ENCODE data around the gene PHF21A.
"Not testable (repeated sequence)": the region's sequence is repeated elsewhere in the genome, so short reads cannot be mapped to it uniquely, and the experiment has no call there.

The PHF21A gene

DNA sequence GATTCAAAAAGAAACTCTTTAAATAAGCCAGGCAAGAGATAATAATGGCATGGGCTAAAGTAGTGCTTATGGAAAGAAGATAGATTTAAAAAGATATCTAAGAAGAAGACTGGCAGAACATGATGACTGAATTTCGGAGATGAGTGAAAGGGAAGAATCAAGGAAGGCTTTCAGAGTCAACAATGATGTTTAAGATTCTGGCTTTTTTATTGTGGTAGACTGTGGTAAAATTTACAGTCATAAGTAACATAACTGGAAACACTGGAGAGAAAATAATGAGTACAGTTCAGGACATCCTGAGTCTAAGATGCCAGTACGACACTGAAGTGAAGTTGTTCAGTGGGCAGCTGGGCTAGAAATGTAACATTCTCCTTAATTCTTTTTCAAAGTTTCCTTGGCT lies 85.2 kb downstream of the PHF21A start:
- no peak for DNase-seq (ENCODE audit: low spot score)

DNA sequence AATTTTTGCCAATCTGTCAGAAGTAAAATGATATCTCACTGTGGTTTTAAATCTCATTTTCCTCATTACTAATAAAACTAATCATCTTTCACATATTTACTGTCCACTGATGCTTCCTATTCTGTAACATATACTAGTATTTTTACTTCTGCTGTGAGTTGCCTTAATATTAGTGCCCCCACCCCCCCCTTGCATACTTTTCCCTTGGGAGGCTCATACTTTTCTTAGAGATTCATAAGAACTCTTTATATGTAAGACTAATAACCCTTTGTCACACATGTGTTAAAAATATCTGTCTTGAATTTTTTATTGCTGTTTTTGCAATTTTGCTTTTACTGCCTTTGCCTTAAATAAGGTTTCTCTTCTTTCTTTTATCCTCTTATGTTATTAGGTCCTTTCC lies 87.2 kb downstream of the PHF21A start:
- DNase-seq (ENCODE audit: low spot score): no peak

DNA sequence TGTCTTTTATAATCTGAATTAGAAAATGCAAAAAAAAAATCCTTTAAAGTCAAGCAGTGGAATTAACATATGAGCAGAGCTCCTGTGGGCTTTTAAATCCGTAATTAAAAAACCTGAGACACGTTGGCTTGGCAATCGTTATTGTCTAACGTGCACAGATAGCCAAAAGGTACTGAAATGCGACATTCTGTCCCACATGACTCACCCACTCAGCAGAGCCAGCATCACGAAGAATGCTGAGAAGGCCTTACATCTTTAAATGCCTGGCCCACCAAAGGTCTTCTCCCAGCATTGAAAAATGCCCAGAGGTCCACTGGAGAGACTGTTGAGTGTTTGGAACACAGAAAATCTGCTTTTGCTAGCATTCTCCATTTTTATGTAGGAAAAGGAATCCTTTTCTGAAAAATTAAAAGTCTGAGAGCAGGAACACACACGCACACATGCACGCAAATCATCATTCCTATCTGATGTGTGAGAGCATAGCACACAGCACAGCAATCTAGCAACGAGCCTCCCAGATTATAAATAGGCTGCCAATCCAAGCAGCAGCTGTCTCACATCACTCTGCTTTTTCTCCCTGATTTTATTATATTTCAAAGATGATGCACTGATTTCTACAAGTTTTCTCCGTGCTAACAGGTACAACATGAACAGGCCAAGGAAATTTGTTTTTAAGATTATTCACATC lies 94.5 kb downstream of the PHF21A start:
- DNase-seq (ENCODE audit: low spot score): no peak

DNA sequence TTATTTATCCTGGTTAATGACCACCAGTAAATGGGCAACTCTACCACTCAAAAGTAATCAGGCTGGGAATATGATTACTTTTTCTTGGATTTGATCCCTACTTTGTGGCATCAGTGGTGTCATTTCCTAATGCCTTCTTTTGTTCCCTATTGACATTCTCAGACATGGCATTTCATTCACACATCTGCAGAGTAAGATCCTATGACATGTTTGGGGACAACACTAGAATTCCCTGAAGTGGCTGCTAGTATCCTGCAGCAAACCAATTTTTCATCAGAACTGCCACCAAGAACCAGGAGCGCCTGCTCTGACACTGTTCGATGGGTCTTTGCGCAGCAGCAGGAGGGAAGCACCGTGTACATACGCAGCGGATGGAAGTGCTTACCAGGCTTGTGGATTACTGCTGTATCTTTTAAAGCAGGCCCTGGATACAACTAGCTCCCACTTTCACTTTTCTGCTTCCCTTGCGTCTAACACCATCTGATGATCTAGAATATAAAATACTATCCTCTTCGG lies 101.1 kb downstream of the PHF21A start:
- no peak for DNase-seq (ENCODE audit: low spot score)

DNA sequence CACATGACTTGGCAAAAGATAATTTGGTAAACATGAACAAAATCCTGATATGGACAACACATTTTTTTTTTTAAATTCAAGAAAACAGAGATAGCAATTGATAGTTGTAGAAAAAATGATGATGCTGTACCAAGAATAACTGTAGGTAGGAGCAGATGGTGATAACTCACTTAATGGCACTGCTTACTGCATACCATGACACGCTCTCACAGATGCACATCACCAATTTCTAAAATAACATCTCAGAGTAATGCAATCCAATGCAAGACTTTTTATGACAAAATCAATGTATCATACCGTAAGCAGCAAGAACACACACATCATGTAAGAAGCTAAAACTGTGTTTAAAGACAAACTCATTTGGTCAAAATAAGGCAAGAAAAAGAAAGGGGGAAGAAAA lies 102.6 kb downstream of the PHF21A start:
- no peak for DNase-seq (ENCODE audit: low spot score)

DNA sequence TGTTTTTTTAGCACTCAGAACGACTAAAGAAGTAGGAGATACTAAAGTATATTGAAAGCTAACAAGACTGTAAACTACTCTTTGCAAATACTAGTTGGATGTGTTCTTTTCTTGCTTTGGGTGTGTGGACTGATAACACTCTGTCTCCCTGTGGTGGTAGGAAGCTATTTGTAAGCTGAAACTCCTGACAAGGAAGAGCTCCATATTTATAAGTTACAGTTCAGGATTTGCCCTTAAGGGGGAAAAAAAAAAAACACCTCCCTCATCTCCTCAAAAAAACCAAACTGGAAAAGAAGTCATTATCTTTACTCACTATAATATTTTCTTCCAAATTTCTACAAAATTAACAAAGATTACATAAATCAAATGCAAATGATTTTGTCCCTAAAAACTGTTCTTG lies 103.9 kb downstream of the PHF21A start:
- DNase-seq (ENCODE audit: low spot score): no peak

DNA sequence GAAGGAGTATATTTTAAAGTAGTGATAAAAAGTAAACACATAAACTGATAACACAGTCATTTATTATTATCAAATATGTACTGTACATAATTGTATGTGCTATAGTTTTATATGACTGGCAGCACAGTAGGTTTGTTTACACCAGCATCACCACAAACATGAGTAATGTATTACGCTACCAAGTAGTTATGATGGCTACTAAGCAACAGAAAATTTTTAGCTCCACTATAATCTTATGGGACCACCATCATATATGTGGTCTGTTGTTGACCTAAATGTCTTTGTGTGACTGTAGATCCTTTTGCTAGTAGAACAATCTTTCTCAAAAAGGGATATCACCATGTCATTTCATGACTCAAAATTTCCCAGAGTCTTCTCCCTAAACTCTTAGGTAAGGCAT lies 105.3 kb downstream of the PHF21A start:
- no peak for DNase-seq (ENCODE audit: low spot score)

DNA sequence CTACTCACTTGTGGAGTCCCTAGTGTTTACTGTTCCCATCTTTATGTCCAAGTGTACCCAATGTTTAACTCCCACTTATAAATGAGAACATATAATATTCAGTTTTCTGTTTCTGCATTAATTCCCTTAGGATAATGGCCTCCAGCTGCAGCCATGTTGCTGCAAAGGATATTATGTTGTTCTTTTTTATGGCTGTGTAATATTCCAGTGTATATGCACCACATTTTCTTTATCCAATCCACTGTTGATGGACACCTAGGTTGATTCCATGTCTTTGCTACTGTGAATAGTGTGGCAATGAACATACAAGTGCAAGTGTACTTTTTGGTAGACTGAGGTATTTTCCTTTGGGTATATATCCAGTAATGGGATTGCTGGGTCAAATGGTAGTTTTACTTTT lies 107.1 kb downstream of the PHF21A start:
- DNase-seq (ENCODE audit: low spot score): not testable (repeated sequence)

DNA sequence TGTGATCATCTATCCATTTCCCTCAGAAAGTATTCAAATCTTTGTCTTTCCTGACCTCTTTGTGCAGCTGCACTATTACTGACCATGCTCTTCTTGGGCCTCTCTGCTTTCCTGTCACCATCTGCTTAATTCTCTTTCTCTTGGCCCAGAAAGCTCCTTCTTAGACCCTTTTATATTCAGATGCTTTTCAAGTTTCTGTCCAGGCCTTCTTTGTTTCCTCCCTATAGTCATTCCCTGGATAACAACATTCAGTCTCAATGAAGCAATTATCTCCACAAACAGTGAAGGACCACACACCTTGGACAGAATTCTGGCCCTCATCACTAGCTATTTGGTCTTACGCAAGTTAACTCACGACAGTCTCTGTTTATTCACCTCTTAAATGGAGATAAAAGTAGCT lies 109.1 kb downstream of the PHF21A start:
- DNase-seq (ENCODE audit: low spot score): no peak

DNA sequence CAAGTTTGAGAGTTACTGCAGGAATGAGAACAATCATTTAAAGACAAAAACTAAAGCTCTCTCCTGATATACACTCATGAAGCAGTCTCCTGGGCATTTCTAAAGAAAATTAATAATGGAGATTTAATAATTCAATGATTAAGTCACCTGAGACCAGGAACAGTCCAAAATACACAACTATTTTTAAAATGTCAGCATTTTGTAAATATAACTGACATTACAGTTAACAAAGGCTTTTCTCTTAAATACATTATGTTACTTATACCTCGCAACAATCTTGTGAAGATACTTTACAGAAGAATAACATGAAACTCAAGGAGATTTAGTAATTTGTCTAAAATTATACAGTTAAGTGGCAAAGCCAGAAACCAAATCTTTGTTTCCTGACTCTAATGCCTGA lies 111.2 kb downstream of the PHF21A start:
- DNase-seq (ENCODE audit: low spot score): no peak

DNA sequence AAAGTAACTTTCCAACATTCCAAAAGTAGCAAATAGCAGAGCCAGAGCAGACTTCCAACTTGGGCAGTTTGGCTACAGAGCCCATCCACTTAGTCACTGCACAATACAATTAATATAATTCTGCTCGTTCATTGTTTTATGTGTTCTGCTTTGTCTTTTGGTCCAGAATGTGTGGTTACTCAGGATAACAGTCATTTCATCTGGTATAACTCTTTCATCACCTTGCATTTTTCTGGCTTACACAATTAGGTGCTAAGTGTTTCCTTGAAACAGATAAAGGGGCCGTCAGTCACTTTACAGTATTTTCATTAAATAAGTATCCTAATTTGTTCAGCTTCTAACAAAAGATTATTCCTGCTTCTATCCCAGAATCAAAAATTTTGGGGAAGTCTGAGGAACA lies 111.6 kb downstream of the PHF21A start:
- no peak for DNase-seq (ENCODE audit: low spot score)

DNA sequence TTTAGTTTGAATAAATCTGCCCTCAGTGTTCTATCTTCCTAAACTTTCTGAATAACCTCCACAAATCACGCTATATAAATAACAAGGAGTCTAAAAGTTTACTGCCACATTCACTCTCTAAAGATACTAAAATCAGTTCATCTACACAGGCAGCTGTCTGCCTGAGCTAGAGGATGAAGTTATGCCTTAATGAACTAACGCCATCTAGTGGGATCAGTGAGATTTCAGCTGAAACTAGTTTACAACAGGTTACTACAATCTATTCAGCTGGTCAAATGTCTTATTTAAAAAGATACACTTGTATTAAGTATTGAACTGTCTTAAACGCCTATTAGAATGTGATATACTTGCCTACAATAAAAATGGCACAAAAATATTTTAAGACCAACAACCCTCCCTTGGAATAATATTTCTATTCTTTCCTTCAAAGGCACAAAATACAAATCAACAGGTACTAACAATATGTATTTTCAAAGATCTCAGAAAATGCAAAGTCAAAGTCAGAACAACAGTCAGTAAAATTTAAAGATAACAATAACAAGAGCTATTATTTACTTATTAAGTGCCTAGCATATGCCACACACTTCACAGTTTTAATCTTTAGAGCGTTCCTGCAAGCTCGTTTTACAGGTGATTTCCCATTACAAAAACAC lies 114.7 kb downstream of the PHF21A start:
- DNase-seq (ENCODE audit: low spot score): peak; percentile 89

DNA sequence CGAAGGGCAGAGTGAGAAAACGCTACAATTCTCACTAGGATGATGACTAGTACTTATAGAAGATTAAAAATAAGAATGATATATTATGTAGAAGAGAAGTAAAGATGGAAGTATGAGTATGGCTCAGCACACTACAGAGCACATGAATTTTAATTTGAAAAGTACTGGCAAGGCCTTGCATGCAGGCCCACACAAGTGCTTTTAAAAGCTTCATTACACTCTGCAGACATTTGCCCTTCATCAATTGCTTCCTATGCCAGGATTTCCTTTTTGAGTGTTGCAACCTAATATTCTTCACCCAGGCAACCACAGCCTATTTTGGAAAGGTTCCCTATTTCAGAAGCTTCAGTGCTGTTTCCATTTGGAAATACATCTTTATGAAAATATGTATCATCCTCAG lies 117.7 kb downstream of the PHF21A start:
- no peak for DNase-seq (ENCODE audit: low spot score)

DNA sequence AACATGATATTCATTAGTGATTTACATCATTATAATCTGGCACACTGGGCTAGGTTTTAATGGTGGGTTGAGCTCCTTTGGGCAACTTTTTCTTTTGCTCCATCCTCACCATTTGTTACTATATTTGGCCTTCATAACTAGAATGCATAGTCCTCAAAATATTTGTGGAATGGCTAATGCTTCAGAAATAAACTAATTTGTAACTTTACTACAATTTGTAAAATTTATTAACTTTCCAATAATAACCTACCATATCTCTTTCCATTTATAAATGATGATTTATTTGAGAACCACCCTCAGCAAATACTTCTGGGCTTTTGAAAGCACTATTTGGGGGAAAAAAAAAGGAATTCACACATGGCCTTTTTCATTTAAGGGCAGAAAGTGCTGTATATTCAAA lies 119.1 kb downstream of the PHF21A start:
- no peak for DNase-seq (ENCODE audit: low spot score)

DNA sequence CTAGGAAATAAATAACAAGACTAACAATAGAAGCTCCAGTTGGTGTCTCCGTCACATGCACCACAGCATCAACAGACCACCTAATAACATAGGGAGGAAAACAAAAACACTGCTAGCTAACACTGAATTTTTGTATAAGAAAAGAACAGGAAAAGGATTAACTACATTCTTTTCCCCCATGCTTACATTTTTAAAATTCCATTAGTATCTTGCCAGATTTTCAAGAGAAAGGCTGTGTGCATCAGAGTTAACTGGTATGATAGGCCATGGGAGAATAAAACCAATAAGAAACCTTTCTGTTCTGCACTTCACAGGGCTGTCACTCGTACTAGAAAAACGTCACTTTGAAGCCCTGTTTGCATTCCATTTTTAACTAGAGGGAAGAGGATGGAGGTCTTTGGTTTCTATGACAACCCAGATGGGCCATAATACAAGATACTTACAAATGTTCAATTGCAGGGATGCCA lies 119.8 kb downstream of the PHF21A start:
- no peak for DNase-seq (ENCODE audit: low spot score)

DNA sequence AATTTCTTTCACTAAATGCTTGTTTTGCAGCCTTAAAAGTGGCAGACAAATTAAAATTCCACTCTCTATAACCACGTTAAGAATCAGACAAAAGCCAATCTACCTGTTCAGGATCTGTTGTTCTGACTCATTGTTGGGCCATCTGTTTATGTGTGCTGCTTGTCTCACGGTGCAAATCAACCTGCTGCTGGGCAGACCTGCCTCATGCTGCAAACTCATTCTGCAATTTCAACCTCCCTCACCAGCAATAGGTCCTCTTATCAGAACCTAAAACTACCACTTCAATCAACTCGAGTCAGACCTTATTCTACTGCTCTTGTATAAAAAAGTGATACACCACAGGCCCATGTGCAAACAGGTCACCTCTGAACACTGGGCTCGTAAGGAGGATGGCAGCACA lies 123.7 kb downstream of the PHF21A start:
- DNase-seq (ENCODE audit: low spot score): peak; percentile 67

DNA sequence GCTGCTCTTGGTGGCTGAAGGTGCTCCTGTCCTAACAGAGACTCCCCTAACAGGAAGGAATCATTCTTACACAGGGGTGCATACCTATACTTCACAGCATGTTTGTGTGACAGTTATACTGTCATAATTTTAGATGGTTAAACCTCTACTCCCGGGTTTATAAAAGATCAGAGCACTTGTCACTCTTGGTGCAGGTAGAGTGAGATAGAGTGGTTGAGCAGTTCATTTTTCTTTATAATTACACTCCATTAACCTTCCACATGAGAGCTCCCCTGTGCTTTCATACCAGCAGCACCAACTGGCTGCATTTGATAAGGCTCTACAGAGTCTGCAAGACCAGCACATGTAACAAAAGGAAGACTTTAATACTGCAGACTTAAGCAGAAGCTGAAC lies 125.9 kb downstream of the PHF21A start:
- DNase-seq (ENCODE audit: low spot score): peak; percentile 87

DNA sequence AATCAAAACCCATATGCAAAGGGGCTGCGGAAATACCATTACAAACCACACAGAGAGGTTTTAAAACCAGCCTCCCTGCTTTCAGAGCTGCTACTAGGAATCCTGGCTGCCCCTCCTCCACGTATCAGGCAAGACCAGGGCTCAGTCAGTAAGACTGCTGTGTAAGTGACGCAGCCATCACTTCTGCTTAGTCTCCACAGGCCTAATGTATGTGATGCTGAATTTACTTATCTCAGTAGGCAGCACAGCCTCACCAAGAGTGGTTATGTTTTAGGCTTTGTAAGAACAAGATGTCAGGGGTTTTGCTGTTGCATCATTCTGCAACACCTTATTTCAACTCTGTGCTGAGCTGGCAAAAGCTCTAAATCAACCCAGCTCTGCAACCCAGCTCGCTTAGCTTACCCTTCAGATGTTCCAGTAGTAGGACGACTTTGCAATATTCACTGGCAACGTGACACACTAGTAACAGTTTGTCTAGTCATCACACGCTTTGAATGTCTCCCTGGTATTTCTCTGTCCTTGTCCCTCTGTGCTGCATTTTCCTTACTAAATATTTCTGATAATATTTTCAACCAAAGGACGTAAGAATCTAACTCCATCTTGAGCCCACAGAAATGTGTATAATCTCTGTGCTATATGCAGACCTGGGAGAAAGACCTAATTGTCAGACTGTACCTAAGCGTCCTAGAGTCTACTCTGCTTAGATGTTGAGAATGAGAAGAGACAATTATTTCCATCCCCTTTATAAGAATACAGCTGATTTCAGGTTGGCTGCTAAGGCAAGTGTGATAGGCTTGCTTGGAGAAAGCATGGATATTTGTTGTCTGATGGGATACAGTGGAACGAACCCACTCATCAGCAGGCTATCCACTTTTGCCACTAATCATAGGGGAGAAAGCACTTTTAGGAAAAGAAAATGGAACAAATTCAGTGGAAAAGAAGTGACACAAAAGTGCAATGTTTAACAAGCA lies 126.6 kb downstream of the PHF21A start:
- DNase-seq (ENCODE audit: low spot score): peak; percentile 90

DNA sequence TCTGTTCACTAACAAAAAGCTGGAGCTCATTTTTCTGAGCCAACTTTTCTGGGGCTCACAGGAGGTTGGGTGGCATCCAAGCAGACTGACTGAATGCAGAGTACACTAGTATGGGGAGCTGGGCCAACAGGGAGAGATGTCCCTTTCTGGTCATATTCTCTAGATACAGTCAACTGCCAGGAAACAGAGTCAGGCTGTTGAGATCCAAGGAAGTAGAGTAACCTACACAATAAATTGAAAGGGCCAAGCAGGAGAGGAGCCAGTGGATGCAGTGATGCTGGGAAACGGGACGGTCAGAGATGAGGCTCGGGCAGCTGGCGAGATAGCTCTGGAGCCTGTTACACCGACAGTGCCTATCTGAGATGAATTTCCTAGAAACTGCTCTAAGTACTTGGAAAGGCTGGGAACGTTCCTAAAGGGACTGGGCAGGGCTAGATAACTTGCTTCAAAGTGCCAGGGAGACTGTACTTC lies 127.7 kb downstream of the PHF21A start:
- DNase-seq (ENCODE audit: low spot score): peak; percentile 79

DNA sequence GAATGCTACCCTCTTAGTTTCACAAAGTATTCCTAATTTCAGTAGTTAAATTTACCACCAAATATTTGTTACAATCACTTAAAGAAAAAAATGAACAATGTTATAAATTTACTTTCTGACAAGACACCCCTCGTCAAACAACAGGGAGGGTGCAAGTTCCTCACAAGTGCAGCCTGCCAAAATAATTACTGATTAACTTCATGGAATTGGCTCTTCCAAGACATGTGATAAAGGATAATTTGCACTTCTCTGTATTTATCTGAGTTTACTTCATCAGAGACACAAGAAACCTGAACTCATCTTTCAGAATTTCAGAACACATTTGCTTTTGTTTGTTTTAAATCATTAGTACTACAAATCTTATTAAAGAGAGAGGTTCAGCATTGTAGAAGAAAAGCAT lies 132.3 kb downstream of the PHF21A start:
- DNase-seq (ENCODE audit: low spot score): peak; percentile 40

DNA sequence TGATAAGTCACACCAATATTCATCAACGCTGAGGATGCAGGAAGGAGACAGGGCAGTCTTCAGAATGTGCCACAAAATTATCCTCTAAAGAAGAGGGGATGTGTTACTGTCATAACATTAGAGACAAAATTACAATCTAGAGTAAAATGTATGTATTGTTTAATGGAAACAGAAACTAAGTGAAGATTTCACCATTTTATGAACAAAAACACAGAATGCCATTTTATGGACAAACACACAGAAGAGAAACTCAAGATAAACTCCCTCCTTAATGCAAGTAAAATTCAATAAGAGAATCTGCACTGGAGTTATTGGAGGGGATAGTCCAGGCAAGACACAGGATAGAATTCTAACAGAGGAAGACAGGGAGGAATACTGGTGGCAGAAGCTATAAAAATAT lies 136.0 kb downstream of the PHF21A start:
- DNase-seq (ENCODE audit: low spot score): no peak

DNA sequence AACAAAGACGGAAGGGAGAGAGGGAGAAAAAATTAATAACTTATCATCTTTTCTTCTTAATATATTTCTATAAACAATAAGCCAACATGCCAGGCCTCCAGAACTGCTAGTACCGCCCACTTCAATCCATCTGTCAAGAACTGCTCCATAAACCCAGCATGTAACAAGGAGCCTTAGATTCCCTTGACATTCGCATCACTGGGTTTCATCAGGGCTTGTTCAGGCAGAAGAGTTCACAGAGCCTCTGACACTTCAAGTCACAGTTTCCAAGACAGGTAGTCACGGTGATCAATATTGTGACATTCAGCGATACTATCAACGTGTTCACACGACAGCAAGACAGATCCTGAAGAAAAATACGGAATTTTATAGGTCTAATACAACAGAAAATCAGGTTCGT lies 137.1 kb downstream of the PHF21A start:
- DNase-seq (ENCODE audit: low spot score): no peak

DNA sequence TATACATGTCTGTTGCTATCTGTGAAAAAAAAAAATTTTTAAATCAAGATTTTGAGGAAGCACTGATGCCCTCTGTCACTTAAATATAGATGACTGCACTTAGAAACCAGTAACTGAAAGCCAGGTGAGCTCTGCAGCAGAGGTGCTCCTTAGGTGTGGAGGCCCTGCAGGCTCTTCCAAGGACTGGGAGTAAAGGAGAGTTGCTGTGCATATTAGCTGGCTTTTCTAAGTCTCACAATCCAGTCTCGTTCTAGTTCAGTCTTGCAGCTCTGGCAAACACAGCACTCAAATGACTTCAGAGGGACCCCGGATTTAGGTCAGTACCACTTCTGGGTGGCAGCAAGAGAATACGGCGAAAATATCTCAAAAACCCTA lies 137.8 kb downstream of the PHF21A start:
- DNase-seq (ENCODE audit: low spot score): no peak

All from hematopoietic multipotent progenitor cell treated with erythropoietin and hydrocortisone succinate and interleukin-3 and kit ligand, for 15 days (in vitro differentiated cells).